K562 (cell line): ENCODE data around the gene FASTKD3.

Experiments
- CHD1 ChIP-seq: fragments of 200-600 bp; sonication (generic); IDR thresholded peaks from one replicate; pipeline ENCODE4 v1.6.1; 2012; ENCODE audit warnings: mild to moderate bottlenecking, moderate library complexity, low read length, inconsistent platforms
- CHD2 ChIP-seq: IDR thresholded peaks from 2 replicates; pipeline ENCODE4 v1.6.1; 2011; ENCODE audit warnings: low read depth, low read length
- MLX ChIP-seq, 2 experiments: fragments of 450-650 bp in 1 of 2; sonication (generic) in 1 of 2; formaldehyde crosslinking; conservative IDR thresholded peaks; 2 replicates each; pipeline versions ENCODE4 v1.4.0 to v1.8.1; 2020 to 2022; ENCODE audit warnings: mild to moderate bottlenecking in 1 of 2, missing genetic modification reagents in 1 of 2
- NR2C2 ChIP-seq, 2 experiments: fragments of 200-800 bp in 1 of 2; sonication (Bioruptor generic) in 1 of 2; sonication (generic) in 1 of 2; formaldehyde crosslinking in 1 of 2; IDR thresholded peaks; 2 replicates each; pipeline versions ENCODE4 v1.6.1 to v1.8.0; 2016 to 2022; ENCODE audit warnings: mild to moderate bottlenecking in 1 of 2, missing compliant biosample characterization in 1 of 2, missing genetic modification characterization in 1 of 2, missing genetic modification reagents in 1 of 2
- RBM39 ChIP-seq: fragments of 200-400 bp; formaldehyde crosslinking; optimal IDR thresholded peaks from 2 replicates; pipeline ENCODE3; 2018; ENCODE audit warnings: low read depth, low read length
- RCOR1 ChIP-seq, 2 experiments: IDR thresholded peaks; 2 replicates each; pipeline ENCODE4 v1.6.1; 2012; ENCODE audit warnings: low read depth in 2 of 2, low read length in 2 of 2, borderline replicate concordance in 1 of 2, improper control_type of control experiment in 1 of 2
- SMARCC2 ChIP-seq: fragments of 450-650 bp; IDR thresholded peaks from 2 replicates; pipeline ENCODE4 v1.6.1; 2017; ENCODE audit warnings: antibody characterized with exemption, moderate library complexity, mild to moderate bottlenecking, low read depth
- TAF1 ChIP-seq: IDR thresholded peaks from 2 replicates; pipeline ENCODE4 v1.6.1; 2011; ENCODE audit warnings: mild to moderate bottlenecking, low read length, moderate library complexity; ENCODE audit not compliant: insufficient read depth, control insufficient read depth, severe bottlenecking; ENCODE audit errors: extremely low read depth
- TF ChIP-seq, protein P1 (sequence below), 3 experiments: IDR thresholded peaks in 2 of 3; conservative IDR thresholded peaks in 1 of 3; 2 replicates each; pipeline ENCODE4 v1.5.1; 2011 to 2012; ENCODE audit warnings: low read length in 3 of 3, mild to moderate bottlenecking in 3 of 3, control low read depth in 2 of 3, improper control_type of control experiment in 1 of 3, inconsistent platforms in 1 of 3, low read depth in 1 of 3, mixed read lengths in 1 of 3, moderate library complexity in 1 of 3; ENCODE audit not compliant: insufficient read depth in 2 of 3
- TF ChIP-seq, protein P2 (sequence below), 2 experiments: fragments of 450-650 bp in 1 of 2; sonication (generic) in 1 of 2; formaldehyde crosslinking in 1 of 2; IDR thresholded peaks in 1 of 2; conservative IDR thresholded peaks in 1 of 2; 2 replicates each; pipeline versions ENCODE4 v1.6.1 to v1.8.1; 2016 to 2023; ENCODE audit warnings: mild to moderate bottlenecking in 2 of 2, moderate library complexity in 2 of 2, inconsistent platforms in 1 of 2, missing genetic modification reagents in 1 of 2
- TF ChIP-seq, protein P3 (sequence below): fragments of 450-650 bp; IDR thresholded peaks from 2 replicates; pipeline ENCODE4 v1.6.1; 2016; ENCODE audit warnings: missing biosample characterization, missing genetic modification characterization
- TF ChIP-seq, protein P4 (sequence below): sonication (generic); formaldehyde crosslinking; IDR thresholded peaks from 2 replicates; pipeline ENCODE4 v1.9.0; 2022; ENCODE audit warnings: mild to moderate bottlenecking, missing genetic modification reagents

DNA sequence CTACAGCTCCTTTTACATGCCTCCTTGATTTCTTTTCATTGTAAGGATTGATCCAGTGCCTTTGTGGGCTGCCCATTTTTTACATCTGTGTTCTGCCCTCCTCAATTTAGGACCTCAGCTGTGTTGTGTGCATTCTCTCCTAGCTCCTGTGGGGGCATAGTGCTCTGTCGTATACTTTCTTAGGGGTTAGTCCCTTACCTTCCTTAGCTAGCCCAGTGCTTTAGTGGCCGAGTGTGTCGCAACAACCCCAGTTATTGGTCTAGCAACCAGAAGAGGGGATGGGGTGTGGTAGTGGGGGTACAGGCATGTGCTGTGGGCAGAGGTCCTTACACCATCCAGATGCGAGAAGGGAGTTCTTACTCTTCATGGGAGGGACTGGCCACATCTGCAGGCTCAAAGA is 12.3 kb upstream of the FASTKD3 start:
- TF ChIP-seq, protein P1, sequence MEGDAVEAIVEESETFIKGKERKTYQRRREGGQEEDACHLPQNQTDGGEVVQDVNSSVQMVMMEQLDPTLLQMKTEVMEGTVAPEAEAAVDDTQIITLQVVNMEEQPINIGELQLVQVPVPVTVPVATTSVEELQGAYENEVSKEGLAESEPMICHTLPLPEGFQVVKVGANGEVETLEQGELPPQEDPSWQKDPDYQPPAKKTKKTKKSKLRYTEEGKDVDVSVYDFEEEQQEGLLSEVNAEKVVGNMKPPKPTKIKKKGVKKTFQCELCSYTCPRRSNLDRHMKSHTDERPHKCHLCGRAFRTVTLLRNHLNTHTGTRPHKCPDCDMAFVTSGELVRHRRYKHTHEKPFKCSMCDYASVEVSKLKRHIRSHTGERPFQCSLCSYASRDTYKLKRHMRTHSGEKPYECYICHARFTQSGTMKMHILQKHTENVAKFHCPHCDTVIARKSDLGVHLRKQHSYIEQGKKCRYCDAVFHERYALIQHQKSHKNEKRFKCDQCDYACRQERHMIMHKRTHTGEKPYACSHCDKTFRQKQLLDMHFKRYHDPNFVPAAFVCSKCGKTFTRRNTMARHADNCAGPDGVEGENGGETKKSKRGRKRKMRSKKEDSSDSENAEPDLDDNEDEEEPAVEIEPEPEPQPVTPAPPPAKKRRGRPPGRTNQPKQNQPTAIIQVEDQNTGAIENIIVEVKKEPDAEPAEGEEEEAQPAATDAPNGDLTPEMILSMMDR (IDR thresholded peaks at IDR 0.05 in 2 of 3, conservative IDR thresholded peaks at IDR 0.05 in 1 of 3; ENCODE audit: insufficient read depth in 2 of 3, low read depth in 1 of 3, low read length in 3 of 3) = no peak
- TF ChIP-seq, protein P2, sequence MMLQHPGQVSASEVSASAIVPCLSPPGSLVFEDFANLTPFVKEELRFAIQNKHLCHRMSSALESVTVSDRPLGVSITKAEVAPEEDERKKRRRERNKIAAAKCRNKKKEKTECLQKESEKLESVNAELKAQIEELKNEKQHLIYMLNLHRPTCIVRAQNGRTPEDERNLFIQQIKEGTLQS (IDR thresholded peaks at IDR 0.05) = no peak
- TF ChIP-seq, protein P2 (CRISPR knock-in tag; conservative IDR thresholded peaks at IDR 0.05) = no peak
- TF ChIP-seq CHD1 (no peak), RCOR1 (IDR thresholded peaks at IDR 0.05; ENCODE audit: borderline replicate concordance in 1 of 2, low read depth in 2 of 2, low read length in 2 of 2) (no peak), NR2C2 (CRISPR knock-in tag; IDR thresholded peaks at IDR 0.05) (no peak), NR2C2 (tag; IDR thresholded peaks at IDR 0.05) (no peak), CHD2 (no peak), RBM39 (no peak), SMARCC2 (no peak), TAF1 (no peak), MLX (CRISPR knock-in tag; conservative IDR thresholded peaks at IDR 0.05) (no peak)
- TF ChIP-seq, protein P3, sequence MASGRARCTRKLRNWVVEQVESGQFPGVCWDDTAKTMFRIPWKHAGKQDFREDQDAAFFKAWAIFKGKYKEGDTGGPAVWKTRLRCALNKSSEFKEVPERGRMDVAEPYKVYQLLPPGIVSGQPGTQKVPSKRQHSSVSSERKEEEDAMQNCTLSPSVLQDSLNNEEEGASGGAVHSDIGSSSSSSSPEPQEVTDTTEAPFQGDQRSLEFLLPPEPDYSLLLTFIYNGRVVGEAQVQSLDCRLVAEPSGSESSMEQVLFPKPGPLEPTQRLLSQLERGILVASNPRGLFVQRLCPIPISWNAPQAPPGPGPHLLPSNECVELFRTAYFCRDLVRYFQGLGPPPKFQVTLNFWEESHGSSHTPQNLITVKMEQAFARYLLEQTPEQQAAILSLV (tag) = no peak
- TF ChIP-seq, protein P4, sequence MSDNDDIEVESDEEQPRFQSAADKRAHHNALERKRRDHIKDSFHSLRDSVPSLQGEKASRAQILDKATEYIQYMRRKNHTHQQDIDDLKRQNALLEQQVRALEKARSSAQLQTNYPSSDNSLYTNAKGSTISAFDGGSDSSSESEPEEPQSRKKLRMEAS (CRISPR knock-in tag) = no peak
